ENCODE data around the gene SDHC.
A peak's percentile ranks its signal among the peaks of the same experiment; 100 is the strongest.
"Not testable (repeated sequence)": the region's sequence is repeated elsewhere in the genome, so short reads cannot be mapped to it uniquely, and the experiment has no call there.

The SDHC gene

DNA sequence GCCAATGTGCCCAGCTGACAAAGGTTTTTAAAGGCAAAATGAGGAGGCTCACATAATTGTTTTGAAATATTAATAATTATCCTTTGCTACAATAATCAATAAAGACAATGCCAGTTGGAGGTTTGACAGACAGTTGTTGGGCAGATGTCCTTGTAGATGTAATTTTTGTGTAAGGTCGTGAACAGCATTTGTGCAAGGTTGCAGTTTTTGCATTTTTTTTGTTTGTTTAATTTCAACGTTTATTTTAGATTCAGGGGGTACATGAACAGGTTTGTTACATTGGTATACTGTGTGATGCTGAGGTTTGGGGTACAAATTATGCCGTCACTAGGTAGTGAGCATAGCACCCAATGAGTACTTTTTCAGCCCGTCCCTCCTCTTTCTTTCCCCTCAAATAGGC is 13.7 kb upstream of the SDHC start:
- H3K9me3 ChIP-seq (ENCODE audit: control insufficient read depth, insufficient read depth, low read length): no peaks in the 10 kb centered on the region
- H3K9ac ChIP-seq (ENCODE audit: low read depth, low read length): no peak overlapping the region
- no peaks in the 10 kb centered on the region for H3K36me3 ChIP-seq (ENCODE audit: insufficient read depth, low read length)
- H3K4me1 ChIP-seq (ENCODE audit: insufficient read depth, low read length): peaks cover 15% of the 10 kb centered on the region

DNA sequence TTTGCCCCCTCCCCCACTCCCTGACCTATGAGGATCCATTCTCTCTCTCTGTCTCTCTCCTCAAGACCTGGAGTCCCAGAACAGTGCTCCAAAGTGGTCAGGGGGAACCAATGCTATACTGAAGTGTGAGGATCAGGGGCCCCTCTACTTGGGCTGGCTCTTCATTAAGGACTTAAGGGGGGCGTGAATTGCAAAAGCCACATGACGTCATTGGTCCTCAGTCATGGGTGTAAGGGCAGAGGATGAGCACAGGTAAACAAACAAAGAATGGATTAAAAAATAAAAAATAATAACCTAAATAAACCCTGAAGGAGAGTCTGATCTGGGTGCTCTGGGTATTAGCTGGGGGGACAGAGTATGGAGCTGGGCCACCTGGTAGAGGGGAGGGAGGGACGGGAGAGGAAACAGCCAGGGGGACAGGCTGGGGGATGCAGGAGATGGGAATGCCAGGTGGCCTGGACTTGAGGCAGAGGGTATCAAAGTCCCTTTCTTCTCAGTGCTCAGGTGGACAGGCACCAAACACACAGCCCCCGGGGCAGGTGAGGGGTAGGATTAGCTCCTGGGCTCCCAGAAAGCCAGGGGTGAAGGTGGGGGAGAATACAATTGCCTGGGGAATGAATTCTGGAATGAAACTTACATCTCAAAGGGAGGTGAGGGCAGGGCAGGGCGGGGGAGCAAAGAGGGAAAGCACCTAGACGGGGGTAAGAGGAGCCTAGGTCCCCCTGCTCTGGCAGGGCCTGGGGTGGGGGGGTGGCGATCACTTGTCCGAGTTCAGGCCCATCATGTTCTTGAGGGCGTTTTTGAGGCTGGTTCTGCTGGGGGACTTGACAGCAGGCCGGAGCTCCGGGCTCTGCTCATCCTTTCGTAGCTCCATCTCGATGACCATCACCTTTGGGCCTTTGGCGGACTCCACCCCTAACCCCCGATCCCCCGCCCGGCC is 9.0 kb upstream of the SDHC start:
- Histone ChIP-seq H3K9me3 (ENCODE audit: control insufficient read depth, insufficient read depth, low read length) (no peaks in the 10 kb centered on the region), H3K9ac (ENCODE audit: low read depth, low read length) (peak overlapping the region; percentile 83; the same call in 1 of the 2 replicates), H3K4me1 (ENCODE audit: insufficient read depth, low read length) (peaks cover 23% of the 10 kb centered on the region), H3K36me3 (ENCODE audit: insufficient read depth, low read length) (no peaks in the 10 kb centered on the region)

- Histone ChIP-seq H3K9ac (ENCODE audit: low read depth, low read length) (peak overlapping the region; percentile 83; the same call in 1 of the 2 replicates), H3K36me3 (ENCODE audit: insufficient read depth, low read length) (no peaks in the 10 kb centered on the region), H3K4me1 (ENCODE audit: insufficient read depth, low read length) (peaks cover 20% of the 10 kb centered on the region), H3K9me3 (ENCODE audit: control insufficient read depth, insufficient read depth, low read length) (no peaks in the 10 kb centered on the region)
Observed at GRCh38 chr1:161305867-161306519, 8.2 kb upstream of the SDHC start.

- Histone ChIP-seq H3K9me3 (ENCODE audit: control insufficient read depth, insufficient read depth, low read length) (no peaks in the 10 kb centered on the region), H3K36me3 (ENCODE audit: insufficient read depth, low read length) (no peaks in the 10 kb centered on the region), H3K4me1 (ENCODE audit: insufficient read depth, low read length) (peaks cover 20% of the 10 kb centered on the region), H3K9ac (ENCODE audit: low read depth, low read length) (no peak overlapping the region)
Observed at GRCh38 chr1:161307230-161307768, 6.9 kb upstream of the SDHC start.

DNA sequence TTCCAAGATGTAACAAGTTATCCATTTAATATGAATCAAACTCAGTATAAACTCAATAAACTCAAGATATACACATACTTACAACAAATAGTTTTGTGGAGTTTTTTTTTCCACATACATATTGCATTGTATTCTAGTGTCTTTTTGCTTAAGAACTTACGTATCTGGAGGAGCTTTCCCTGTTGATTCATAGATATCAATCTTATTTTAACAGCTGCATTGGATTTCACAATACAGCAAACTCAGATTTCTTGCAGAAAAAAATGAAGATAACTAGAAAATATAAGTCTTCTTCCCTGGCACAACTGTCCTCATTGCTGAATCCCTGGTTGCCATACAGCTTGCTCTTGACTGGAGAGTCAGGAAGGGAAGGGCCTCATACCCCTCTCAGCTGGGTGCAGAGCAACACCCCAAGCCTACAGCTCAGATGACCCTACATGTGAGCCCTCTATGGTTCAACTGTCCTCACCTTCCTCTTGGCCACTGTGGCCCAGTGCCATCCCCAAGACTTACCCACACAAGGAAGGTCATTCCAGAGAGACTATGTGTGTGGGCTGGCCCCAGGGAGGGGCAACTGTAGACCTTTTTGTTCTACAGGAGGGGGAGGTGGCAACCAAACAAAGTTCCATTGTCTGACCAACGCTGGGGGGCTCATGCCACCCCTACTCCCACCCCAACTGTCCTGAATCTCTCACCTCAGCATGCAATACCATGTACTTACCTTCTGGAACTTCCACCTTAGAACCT is 6.1 kb upstream of the SDHC start:
- no peaks in the 10 kb centered on the region for H3K9me3 ChIP-seq (ENCODE audit: control insufficient read depth, insufficient read depth, low read length)
- H3K36me3 ChIP-seq (ENCODE audit: insufficient read depth, low read length): no peaks in the 10 kb centered on the region
- peaks cover 20% of the 10 kb centered on the region for H3K4me1 ChIP-seq (ENCODE audit: insufficient read depth, low read length)
- H3K9ac ChIP-seq (ENCODE audit: low read depth, low read length): no peak overlapping the region

- H3K4me1 ChIP-seq (ENCODE audit: insufficient read depth, low read length): peaks cover 11% of the 10 kb centered on the region; the same call in 1 of the 2 replicates
- no peak within 1 kb of the TSS for H3K9ac ChIP-seq (ENCODE audit: low read depth, low read length)
- no peaks in the 10 kb centered on the region for H3K36me3 ChIP-seq (ENCODE audit: insufficient read depth, low read length)
- no peaks in the 10 kb centered on the region for H3K9me3 ChIP-seq (ENCODE audit: control insufficient read depth, insufficient read depth, low read length)
Observed at GRCh38 chr1:161309868-161310267, 4.3 kb upstream of the SDHC start, which contains the start of gene MPZ. Gene MPZ, minus strand, starts transcription at chr1:161309968. Its CDS starts 63 bp downstream, at chr1:161309905.

DNA sequence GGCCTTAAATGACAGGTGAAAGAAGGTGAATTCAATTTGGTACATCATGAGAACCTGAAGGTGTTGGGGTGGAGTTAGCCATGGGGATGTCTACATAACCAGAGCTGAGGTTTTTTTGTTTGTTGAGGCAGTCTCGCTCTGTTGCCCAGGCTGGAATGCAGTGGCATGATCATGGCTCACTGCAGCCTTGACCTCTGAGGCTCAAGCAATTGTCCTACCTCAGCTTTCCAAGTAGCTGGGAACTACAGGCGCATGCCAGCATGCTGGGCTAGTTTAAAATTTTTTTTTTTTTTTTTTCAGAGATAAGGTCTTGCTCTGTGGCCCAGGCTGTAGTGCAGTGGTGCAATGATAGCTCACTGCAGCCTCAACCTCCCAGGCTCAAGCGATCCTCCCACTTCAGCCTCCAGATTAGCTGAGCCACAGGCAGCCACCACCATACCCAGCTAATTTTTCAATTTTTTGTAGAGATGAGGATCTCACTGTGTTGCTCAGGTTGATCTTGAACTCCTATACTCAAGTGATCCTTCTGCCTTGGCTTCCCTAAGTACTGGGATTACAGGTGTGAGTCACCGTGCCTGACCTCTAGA is 2.5 kb upstream of the SDHC start:
- no peaks in the 10 kb centered on the region for H3K9me3 ChIP-seq (ENCODE audit: control insufficient read depth, insufficient read depth, low read length)
- no peaks in the 10 kb centered on the region for H3K36me3 ChIP-seq (ENCODE audit: insufficient read depth, low read length)
- H3K9ac ChIP-seq (ENCODE audit: low read depth, low read length): no peak overlapping the region
- peaks cover 12% of the 10 kb centered on the region for H3K4me1 ChIP-seq (ENCODE audit: insufficient read depth, low read length)

DNA sequence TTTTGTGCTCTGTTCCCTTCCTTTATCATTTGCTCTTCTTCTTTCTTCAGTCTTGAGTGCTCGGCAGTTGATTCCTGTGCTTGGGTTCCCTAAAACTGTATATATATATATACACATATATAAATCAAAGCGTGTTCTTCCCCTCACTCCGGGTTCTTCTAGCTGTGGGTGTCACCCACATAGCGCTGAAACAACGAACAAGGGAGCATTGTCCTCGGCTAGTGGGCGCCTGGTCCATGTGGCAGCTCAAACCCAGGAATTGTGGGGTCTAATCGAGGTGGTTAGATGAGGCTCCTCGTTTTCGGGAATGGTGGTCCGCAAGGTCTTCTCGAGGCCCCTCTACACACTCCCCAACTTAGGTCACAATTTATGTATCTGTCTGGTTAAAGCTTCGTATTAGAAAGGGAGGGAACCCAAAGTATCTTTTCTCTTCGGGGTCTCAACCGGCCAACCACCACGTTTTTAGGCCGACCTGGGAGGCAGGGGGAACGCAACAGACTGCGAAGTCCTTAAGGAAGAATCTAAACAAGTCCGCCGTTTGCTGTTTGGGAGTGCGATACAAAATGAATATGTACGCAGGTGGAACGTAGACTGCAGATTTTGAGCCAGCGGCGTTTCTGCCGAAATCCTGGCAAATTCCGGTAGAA is 504 bp upstream of the SDHC start:
- peak overlapping the region; percentile 89 for H3K9ac ChIP-seq (ENCODE audit: low read depth, low read length)
- H3K36me3 ChIP-seq (ENCODE audit: insufficient read depth, low read length): no peaks in the 10 kb centered on the region
- H3K9me3 ChIP-seq (ENCODE audit: control insufficient read depth, insufficient read depth, low read length): no peaks in the 10 kb centered on the region
- H3K4me1 ChIP-seq (ENCODE audit: insufficient read depth, low read length): peaks cover 10% of the 10 kb centered on the region

GRCh38 chr1:161315841-161316674 is 1.9 kb downstream of the SDHC start:
- not testable (repeated sequence) for H3K9ac ChIP-seq (ENCODE audit: low read depth, low read length); H3K4me1 ChIP-seq (ENCODE audit: insufficient read depth, low read length); H3K9me3 ChIP-seq (ENCODE audit: control insufficient read depth, insufficient read depth, low read length); H3K36me3 ChIP-seq (ENCODE audit: insufficient read depth, low read length)

GRCh38 chr1:161324020-161324419 is 9.8 kb downstream of the SDHC start:
- H3K36me3 ChIP-seq (ENCODE audit: insufficient read depth, low read length): no peaks in the 10 kb centered on the region; the same call in 1 of the 2 replicates
- H3K9ac ChIP-seq (ENCODE audit: low read depth, low read length): no peak overlapping the region
- no peaks in the 10 kb centered on the region for H3K9me3 ChIP-seq (ENCODE audit: control insufficient read depth, insufficient read depth, low read length)
- no peaks in the 10 kb centered on the region for H3K4me1 ChIP-seq (ENCODE audit: insufficient read depth, low read length)

DNA sequence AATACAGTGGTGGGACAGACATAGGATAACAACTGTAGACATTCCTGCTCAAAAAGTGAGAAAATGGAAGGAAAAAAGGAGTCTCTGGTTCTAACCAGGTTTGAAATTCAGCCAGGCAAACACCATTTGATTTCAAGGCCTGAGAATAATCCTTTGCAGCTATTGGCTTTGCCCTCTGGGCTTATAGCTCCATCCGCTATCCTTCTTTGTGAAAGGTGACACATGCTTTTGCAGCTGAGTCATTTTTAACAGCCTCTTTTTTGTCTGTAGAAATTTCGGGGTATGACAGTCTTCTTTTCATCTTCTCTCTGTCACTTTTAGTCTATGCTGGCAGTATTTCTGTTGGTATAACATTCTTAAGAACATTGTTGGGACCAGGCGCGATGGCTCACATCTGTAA is 16.2 kb downstream of the SDHC start:
- Histone ChIP-seq H3K9ac (ENCODE audit: low read depth, low read length) (no peak overlapping the region), H3K4me1 (ENCODE audit: insufficient read depth, low read length) (peaks cover 9% of the 10 kb centered on the region; the same call in 1 of the 2 replicates), H3K9me3 (ENCODE audit: control insufficient read depth, insufficient read depth, low read length) (no peaks in the 10 kb centered on the region), H3K36me3 (ENCODE audit: insufficient read depth, low read length) (peaks cover 17% of the 10 kb centered on the region)

DNA sequence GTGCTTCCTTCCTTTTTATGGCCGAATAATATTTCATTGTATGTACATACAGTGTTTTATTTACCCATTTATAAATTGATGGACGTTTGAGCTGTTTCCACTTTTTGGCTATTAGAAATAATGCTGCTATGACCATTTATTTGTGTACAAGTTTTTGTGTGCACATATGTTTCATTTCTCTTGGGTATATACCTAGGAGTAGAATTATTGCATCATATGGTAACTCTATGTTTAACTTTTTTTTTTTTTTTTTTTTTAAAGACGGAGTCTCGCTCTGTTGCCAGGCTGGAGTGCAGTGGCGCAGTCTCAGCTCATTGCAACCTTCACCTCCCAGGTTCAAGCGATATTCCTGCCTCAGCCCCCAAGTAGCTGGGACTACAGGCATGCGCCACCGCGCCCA is 19.0 kb downstream of the SDHC start:
- H3K36me3 ChIP-seq (ENCODE audit: insufficient read depth, low read length): peaks cover 17% of the 10 kb centered on the region

DNA sequence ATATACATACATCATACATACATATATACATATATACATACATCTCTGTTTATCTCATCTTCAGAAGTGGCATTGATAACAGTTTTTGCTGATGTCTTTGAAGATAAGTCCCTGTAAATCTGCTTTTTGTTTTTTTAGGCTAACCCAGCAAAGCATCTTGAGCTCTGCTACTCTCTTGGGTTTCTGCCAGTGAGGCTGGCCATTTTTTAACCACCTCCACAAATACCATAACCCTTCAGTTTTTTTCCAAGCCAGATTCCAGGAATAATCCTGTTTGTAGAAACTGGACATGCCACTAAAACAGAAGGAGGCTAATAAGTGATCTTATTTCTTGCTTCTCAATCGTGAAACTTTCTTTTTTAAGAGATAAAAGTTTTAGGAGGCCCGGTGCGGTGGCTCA is 21.6 kb downstream of the SDHC start:
- Histone ChIP-seq H3K9me3 (ENCODE audit: control insufficient read depth, insufficient read depth, low read length) (no peaks in the 10 kb centered on the region), H3K9ac (ENCODE audit: low read depth, low read length) (no peak overlapping the region), H3K36me3 (ENCODE audit: insufficient read depth, low read length) (peaks cover 20% of the 10 kb centered on the region), H3K4me1 (ENCODE audit: insufficient read depth, low read length) (no peaks in the 10 kb centered on the region; the same call in 1 of the 2 replicates)

More for the DNA sequence above, 19.0 kb downstream of the SDHC start:
- no peaks in the 10 kb centered on the region for H3K9me3 ChIP-seq (ENCODE audit: control insufficient read depth, insufficient read depth, low read length)
- no peak overlapping the region for H3K9ac ChIP-seq (ENCODE audit: low read depth, low read length)
- H3K4me1 ChIP-seq (ENCODE audit: insufficient read depth, low read length): peaks cover 9% of the 10 kb centered on the region; the same call in 1 of the 2 replicates

Data from ES-I3 (cell line).